ENCODE data around the gene GHR. TPM values are rescaled to one million over a fixed set of nuclear protein-coding genes. Genes with fewer than 3 reads are reported as not detected.
A peak's percentile ranks its signal among the peaks of the same experiment; 100 is the strongest.

GHR gene
- polyA plus RNA-seq, 1 donor from 2014 or later, result 0.31 TPM

DNA sequence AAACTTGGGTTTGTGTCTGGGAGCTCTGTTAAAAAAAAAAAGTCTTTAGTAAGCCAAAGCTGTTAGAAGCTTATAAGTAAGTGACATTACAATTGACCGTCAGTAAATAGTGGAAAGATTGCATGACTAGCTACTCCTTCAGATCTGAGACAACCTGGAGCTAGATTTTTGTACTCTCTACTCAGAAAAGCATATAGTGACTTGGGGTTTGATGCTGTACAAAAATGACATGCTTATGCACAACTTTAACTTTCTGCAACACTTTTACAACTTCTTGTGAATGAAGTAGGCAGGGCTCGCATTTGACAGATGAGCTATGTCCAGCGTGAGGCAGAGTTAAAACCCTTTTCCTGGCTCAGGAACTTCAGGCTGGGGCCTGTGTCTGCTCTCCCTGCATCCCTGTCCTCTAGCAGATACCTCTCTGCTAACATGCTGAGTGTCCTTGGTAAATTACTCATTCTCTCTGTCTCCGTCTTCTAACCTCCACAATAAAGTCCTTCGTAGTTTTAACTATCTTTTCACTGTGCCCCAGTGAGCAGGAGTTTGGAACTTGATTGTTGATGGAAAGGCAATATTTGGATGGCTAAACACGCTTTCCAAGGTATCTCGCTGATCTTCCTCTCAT, 471 bp upstream of the GHR start:
- Histone ChIP-seq H3F3A (ENCODE audit: insufficient read depth, low read length, poor library complexity, severe bottlenecking) (peaks cover 5% of the 10 kb centered on the region), H3K4me2 (ENCODE audit: low read length) (no peak overlapping the region), H3K79me2 (replicated peaks; ENCODE audit: insufficient read depth, low read length) (no peaks in the 10 kb centered on the region), H3K9ac (ENCODE audit: low read length) (no peak overlapping the region), H3K9me2 (ENCODE audit: insufficient read depth, low read length) (no peaks in the 10 kb centered on the region), H3K27me3 (ENCODE audit: insufficient read depth, low read depth, low read length) (peaks cover 21% of the 10 kb centered on the region), H3K9me3 (ENCODE audit: low read length) (no peaks in the 10 kb centered on the region), H3K4me3 (ENCODE audit: low read length) (peak overlapping the region; percentile 84), H2AFZ (ENCODE audit: low read depth, low read length) (no peak overlapping the region), H3K27ac (ENCODE audit: low read length) (no peak overlapping the region), H3K36me3 (ENCODE audit: insufficient read depth, low read length) (no peaks in the 10 kb centered on the region), H4K20me1 (ENCODE audit: insufficient read depth) (no peaks in the 10 kb centered on the region)
- no peak for TF ChIP-seq POLR2AphosphoS5 (IDR thresholded peaks at IDR 0.05)
- TF ChIP-seq, protein P1, sequence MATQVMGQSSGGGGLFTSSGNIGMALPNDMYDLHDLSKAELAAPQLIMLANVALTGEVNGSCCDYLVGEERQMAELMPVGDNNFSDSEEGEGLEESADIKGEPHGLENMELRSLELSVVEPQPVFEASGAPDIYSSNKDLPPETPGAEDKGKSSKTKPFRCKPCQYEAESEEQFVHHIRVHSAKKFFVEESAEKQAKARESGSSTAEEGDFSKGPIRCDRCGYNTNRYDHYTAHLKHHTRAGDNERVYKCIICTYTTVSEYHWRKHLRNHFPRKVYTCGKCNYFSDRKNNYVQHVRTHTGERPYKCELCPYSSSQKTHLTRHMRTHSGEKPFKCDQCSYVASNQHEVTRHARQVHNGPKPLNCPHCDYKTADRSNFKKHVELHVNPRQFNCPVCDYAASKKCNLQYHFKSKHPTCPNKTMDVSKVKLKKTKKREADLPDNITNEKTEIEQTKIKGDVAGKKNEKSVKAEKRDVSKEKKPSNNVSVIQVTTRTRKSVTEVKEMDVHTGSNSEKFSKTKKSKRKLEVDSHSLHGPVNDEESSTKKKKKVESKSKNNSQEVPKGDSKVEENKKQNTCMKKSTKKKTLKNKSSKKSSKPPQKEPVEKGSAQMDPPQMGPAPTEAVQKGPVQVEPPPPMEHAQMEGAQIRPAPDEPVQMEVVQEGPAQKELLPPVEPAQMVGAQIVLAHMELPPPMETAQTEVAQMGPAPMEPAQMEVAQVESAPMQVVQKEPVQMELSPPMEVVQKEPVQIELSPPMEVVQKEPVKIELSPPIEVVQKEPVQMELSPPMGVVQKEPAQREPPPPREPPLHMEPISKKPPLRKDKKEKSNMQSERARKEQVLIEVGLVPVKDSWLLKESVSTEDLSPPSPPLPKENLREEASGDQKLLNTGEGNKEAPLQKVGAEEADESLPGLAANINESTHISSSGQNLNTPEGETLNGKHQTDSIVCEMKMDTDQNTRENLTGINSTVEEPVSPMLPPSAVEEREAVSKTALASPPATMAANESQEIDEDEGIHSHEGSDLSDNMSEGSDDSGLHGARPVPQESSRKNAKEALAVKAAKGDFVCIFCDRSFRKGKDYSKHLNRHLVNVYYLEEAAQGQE (IDR thresholded peaks at IDR 0.05; ENCODE audit: borderline replicate concordance), result no peak
- no peak for TF ChIP-seq RAD21 (conservative IDR thresholded peaks at IDR 0.05)
- TF ChIP-seq SMC3 (conservative IDR thresholded peaks at IDR 0.05; ENCODE audit: poor library complexity), result no peak
- TF ChIP-seq EZH2 (IDR thresholded peaks at IDR 0.05; ENCODE audit: borderline replicate concordance, insufficient read depth, low read length, poor library complexity, severe bottlenecking), result no peak
- TF ChIP-seq TAF1 (IDR thresholded peaks at IDR 0.05; ENCODE audit: low read depth), result no peak
- TF ChIP-seq EP300 (conservative IDR thresholded peaks at IDR 0.05; ENCODE audit: poor library complexity, severe bottlenecking), result no peak
- TF ChIP-seq, protein P2, sequence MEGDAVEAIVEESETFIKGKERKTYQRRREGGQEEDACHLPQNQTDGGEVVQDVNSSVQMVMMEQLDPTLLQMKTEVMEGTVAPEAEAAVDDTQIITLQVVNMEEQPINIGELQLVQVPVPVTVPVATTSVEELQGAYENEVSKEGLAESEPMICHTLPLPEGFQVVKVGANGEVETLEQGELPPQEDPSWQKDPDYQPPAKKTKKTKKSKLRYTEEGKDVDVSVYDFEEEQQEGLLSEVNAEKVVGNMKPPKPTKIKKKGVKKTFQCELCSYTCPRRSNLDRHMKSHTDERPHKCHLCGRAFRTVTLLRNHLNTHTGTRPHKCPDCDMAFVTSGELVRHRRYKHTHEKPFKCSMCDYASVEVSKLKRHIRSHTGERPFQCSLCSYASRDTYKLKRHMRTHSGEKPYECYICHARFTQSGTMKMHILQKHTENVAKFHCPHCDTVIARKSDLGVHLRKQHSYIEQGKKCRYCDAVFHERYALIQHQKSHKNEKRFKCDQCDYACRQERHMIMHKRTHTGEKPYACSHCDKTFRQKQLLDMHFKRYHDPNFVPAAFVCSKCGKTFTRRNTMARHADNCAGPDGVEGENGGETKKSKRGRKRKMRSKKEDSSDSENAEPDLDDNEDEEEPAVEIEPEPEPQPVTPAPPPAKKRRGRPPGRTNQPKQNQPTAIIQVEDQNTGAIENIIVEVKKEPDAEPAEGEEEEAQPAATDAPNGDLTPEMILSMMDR (IDR thresholded peaks at IDR 0.05; ENCODE audit: poor library complexity, severe bottlenecking), result no peak

DNA sequence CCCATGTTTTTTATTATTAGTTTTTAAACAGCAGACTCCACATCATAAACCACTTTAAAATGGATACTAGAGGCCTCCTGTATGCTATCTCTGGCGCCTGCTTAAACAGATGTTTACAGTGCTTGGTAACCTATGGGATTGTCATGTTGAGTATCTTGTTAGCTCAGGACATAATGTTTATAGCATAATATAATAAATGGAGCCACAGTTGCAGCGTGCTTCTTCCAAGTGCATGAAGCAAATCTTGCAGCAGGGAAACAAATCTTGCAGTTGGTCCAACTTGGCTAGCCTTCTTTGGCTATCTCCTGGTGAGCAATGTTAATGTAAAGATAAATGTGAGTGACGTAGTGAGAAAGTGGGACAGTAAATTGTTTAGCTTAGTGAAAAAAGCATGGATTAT, 2.8 kb downstream of the GHR start:
- Histone ChIP-seq H3K79me2 (replicated peaks; ENCODE audit: insufficient read depth, low read length) (no peaks in the 10 kb centered on the region), H2AFZ (ENCODE audit: low read depth, low read length) (no peak overlapping the region), H3K27ac (ENCODE audit: low read length) (no peak overlapping the region), H4K20me1 (ENCODE audit: insufficient read depth) (no peaks in the 10 kb centered on the region), H3K36me3 (ENCODE audit: insufficient read depth, low read length) (no peaks in the 10 kb centered on the region), H3K4me2 (ENCODE audit: low read length) (no peak overlapping the region), H3K9me2 (ENCODE audit: insufficient read depth, low read length) (no peaks in the 10 kb centered on the region), H3K9me3 (ENCODE audit: low read length) (no peaks in the 10 kb centered on the region), H3K27me3 (ENCODE audit: insufficient read depth, low read depth, low read length) (peaks cover 21% of the 10 kb centered on the region), H3F3A (ENCODE audit: insufficient read depth, low read length, poor library complexity, severe bottlenecking) (peaks cover 5% of the 10 kb centered on the region), H3K4me3 (ENCODE audit: low read length) (no peak overlapping the region), H3K9ac (ENCODE audit: low read length) (no peak overlapping the region)
- TF ChIP-seq, protein P2 (IDR thresholded peaks at IDR 0.05; ENCODE audit: poor library complexity, severe bottlenecking), result no peak
- TF ChIP-seq TAF1 (IDR thresholded peaks at IDR 0.05; ENCODE audit: low read depth) (no peak), EP300 (conservative IDR thresholded peaks at IDR 0.05; ENCODE audit: poor library complexity, severe bottlenecking) (no peak), EZH2 (IDR thresholded peaks at IDR 0.05; ENCODE audit: borderline replicate concordance, insufficient read depth, low read length, poor library complexity, severe bottlenecking) (no peak), POLR2AphosphoS5 (IDR thresholded peaks at IDR 0.05) (no peak)

All from neural cell (in vitro differentiated cells).